ENCODE measurements around the gene OR52B6.

The OR52B6 gene

DNA sequence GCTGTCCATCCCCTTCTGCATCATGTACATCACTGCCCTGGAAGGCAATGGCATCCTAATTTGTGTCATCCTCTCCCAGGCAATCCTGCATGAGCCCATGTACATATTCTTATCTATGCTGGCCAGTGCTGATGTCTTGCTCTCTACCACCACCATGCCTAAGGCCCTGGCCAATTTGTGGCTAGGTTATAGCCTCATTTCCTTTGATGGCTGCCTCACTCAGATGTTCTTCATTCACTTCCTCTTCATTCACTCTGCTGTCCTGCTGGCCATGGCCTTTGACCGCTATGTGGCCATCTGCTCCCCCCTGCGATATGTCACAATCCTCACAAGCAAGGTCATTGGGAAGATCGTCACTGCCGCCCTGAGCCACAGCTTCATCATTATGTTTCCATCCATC lies 337 bp downstream of the OR52B6 start:
- TF ChIP-seq TAF1 (IDR thresholded peaks at IDR 0.05; ENCODE audit: low read depth): no peak
- no peak for TF ChIP-seq ZBTB7A (IDR thresholded peaks at IDR 0.05; ENCODE audit: low read depth)
- TF ChIP-seq FOXM1 (IDR thresholded peaks at IDR 0.05; ENCODE audit: borderline replicate concordance, low read depth): no peak
- TF ChIP-seq, protein P1, sequence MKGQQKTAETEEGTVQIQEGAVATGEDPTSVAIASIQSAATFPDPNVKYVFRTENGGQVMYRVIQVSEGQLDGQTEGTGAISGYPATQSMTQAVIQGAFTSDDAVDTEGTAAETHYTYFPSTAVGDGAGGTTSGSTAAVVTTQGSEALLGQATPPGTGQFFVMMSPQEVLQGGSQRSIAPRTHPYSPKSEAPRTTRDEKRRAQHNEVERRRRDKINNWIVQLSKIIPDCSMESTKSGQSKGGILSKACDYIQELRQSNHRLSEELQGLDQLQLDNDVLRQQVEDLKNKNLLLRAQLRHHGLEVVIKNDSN (IDR thresholded peaks at IDR 0.05): no peak
- TF ChIP-seq, protein P2, sequence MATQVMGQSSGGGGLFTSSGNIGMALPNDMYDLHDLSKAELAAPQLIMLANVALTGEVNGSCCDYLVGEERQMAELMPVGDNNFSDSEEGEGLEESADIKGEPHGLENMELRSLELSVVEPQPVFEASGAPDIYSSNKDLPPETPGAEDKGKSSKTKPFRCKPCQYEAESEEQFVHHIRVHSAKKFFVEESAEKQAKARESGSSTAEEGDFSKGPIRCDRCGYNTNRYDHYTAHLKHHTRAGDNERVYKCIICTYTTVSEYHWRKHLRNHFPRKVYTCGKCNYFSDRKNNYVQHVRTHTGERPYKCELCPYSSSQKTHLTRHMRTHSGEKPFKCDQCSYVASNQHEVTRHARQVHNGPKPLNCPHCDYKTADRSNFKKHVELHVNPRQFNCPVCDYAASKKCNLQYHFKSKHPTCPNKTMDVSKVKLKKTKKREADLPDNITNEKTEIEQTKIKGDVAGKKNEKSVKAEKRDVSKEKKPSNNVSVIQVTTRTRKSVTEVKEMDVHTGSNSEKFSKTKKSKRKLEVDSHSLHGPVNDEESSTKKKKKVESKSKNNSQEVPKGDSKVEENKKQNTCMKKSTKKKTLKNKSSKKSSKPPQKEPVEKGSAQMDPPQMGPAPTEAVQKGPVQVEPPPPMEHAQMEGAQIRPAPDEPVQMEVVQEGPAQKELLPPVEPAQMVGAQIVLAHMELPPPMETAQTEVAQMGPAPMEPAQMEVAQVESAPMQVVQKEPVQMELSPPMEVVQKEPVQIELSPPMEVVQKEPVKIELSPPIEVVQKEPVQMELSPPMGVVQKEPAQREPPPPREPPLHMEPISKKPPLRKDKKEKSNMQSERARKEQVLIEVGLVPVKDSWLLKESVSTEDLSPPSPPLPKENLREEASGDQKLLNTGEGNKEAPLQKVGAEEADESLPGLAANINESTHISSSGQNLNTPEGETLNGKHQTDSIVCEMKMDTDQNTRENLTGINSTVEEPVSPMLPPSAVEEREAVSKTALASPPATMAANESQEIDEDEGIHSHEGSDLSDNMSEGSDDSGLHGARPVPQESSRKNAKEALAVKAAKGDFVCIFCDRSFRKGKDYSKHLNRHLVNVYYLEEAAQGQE (IDR thresholded peaks at IDR 0.05; ENCODE audit: low read depth): no peak
- TF ChIP-seq CREB1 (IDR thresholded peaks at IDR 0.05; ENCODE audit: low read depth): no peak
- no peak for TF ChIP-seq TEAD4 (IDR thresholded peaks at IDR 0.05)
- TF ChIP-seq TCF12 (IDR thresholded peaks at IDR 0.05; ENCODE audit: low read depth): no peak
- TF ChIP-seq, protein P3, sequence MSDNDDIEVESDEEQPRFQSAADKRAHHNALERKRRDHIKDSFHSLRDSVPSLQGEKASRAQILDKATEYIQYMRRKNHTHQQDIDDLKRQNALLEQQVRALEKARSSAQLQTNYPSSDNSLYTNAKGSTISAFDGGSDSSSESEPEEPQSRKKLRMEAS (IDR thresholded peaks at IDR 0.05): no peak
- TF ChIP-seq CEBPB (IDR thresholded peaks at IDR 0.05): no peak

DNA sequence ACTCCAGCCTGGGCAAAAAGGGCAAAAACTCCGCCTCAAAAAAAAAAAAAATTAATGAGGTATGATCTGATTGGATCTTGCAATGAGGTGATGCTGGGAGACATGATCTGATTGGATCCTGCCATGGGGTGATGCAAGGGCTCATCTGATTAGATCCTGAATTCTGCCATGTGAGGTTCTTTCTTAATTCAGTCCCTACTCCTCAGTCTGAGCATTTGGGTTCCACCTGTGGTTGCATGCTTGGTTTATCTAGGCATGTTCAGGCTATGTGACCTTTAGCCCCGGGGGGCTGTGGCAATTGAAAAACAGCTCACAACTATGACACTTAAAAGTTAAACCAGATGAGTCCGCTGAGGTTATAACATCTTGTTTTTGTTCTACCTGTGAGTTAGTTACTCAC lies 10.9 kb downstream of the OR52B6 start:
- no peak for TF ChIP-seq TEAD4 (IDR thresholded peaks at IDR 0.05)
- TF ChIP-seq, protein P2 (IDR thresholded peaks at IDR 0.05; ENCODE audit: low read depth): no peak
- TF ChIP-seq TAF1 (IDR thresholded peaks at IDR 0.05; ENCODE audit: low read depth): no peak
- no peak for TF ChIP-seq EGR1 (IDR thresholded peaks at IDR 0.05)
- no peak for TF ChIP-seq YY1 (IDR thresholded peaks at IDR 0.05; ENCODE audit: low read depth)
- TF ChIP-seq, protein P1 (IDR thresholded peaks at IDR 0.05): no peak
- no peak for TF ChIP-seq ZBTB7A (IDR thresholded peaks at IDR 0.05; ENCODE audit: low read depth)
- TF ChIP-seq RAD21 (IDR thresholded peaks at IDR 0.05; ENCODE audit: low read depth): no peak
- TF ChIP-seq, protein P3 (IDR thresholded peaks at IDR 0.05): no peak
- TF ChIP-seq FOXM1 (IDR thresholded peaks at IDR 0.05; ENCODE audit: borderline replicate concordance, low read depth): no peak
- TF ChIP-seq EP300 (IDR thresholded peaks at IDR 0.05; ENCODE audit: borderline replicate concordance): no peak
- TF ChIP-seq TCF12 (IDR thresholded peaks at IDR 0.05; ENCODE audit: low read depth): no peak
- TF ChIP-seq CEBPB (IDR thresholded peaks at IDR 0.05): no peak
- no peak for TF ChIP-seq NFIC (IDR thresholded peaks at IDR 0.05)
- no peak for TF ChIP-seq CREB1 (IDR thresholded peaks at IDR 0.05; ENCODE audit: low read depth)

DNA sequence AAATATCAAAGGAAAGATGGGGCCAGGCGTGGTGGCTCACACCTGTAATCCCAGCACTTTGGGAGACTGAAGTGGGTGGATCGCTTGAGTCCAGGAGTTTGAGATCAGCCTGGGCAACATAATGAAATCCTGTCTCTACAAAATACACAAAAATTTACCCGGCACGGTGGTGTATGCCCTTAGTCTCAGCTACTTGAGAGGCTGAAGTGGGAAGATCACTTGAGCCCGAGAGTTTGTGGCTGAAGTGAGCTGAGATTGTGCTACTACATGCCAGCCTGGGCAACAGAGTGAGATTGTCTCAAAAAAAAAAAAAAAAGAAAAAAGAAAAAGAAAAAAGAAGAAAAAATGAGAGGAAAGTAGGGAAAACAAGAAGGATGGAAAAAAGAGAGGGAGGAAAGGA lies 11.9 kb downstream of the OR52B6 start:
- TF ChIP-seq, protein P3 (IDR thresholded peaks at IDR 0.05): no peak
- TF ChIP-seq NFIC (IDR thresholded peaks at IDR 0.05) (no peak), EP300 (IDR thresholded peaks at IDR 0.05; ENCODE audit: borderline replicate concordance) (no peak), ZBTB7A (IDR thresholded peaks at IDR 0.05; ENCODE audit: low read depth) (no peak), YY1 (IDR thresholded peaks at IDR 0.05; ENCODE audit: low read depth) (no peak), CEBPB (IDR thresholded peaks at IDR 0.05) (no peak), FOXM1 (IDR thresholded peaks at IDR 0.05; ENCODE audit: borderline replicate concordance, low read depth) (no peak), CREB1 (IDR thresholded peaks at IDR 0.05; ENCODE audit: low read depth) (no peak), TCF12 (IDR thresholded peaks at IDR 0.05; ENCODE audit: low read depth) (no peak)
- TF ChIP-seq, protein P1 (IDR thresholded peaks at IDR 0.05): no peak

DNA sequence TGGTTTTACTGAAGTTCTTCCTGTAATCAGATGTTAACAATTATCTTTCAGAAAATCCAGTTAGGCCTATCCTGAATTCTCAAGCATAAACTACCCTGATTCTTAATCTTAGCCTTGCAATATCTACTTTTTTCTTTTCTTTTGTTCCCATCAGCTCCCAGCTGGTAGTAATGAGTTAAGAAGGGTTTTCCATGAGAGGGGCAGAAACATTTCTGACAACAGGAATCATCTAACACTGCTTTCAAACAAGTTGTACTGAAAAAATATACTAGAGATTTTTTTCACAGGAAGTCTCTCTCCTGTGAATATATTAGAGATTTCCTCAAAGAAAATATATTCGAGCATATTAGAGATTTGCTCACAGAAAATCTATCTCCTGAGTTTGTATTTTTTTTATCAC lies 12.5 kb downstream of the OR52B6 start:
- no peak for TF ChIP-seq CREB1 (IDR thresholded peaks at IDR 0.05; ENCODE audit: low read depth)
- no peak for TF ChIP-seq TEAD4 (IDR thresholded peaks at IDR 0.05)
- no peak for TF ChIP-seq EGR1 (IDR thresholded peaks at IDR 0.05)
- no peak for TF ChIP-seq EP300 (IDR thresholded peaks at IDR 0.05; ENCODE audit: borderline replicate concordance)
- no peak for TF ChIP-seq RAD21 (IDR thresholded peaks at IDR 0.05; ENCODE audit: low read depth)
- no peak for TF ChIP-seq NFIC (IDR thresholded peaks at IDR 0.05)
- TF ChIP-seq, protein P2 (IDR thresholded peaks at IDR 0.05; ENCODE audit: low read depth): no peak
- TF ChIP-seq TCF12 (IDR thresholded peaks at IDR 0.05; ENCODE audit: low read depth): no peak
- no peak for TF ChIP-seq YY1 (IDR thresholded peaks at IDR 0.05; ENCODE audit: low read depth)
- no peak for TF ChIP-seq ZBTB7A (IDR thresholded peaks at IDR 0.05; ENCODE audit: low read depth)
- no peak for TF ChIP-seq FOXM1 (IDR thresholded peaks at IDR 0.05; ENCODE audit: borderline replicate concordance, low read depth)
- TF ChIP-seq, protein P1 (IDR thresholded peaks at IDR 0.05): no peak
- no peak for TF ChIP-seq TAF1 (IDR thresholded peaks at IDR 0.05; ENCODE audit: low read depth)
- TF ChIP-seq CEBPB (IDR thresholded peaks at IDR 0.05): no peak
- TF ChIP-seq, protein P3 (IDR thresholded peaks at IDR 0.05): no peak
